GM10248 (cell line): ENCODE measurements around the gene EYA4.

Source experiments
- CTCF ChIA-PET: fragments of 300-600 bp; sonication (Branson Sonifier 250); formaldehyde crosslinking; extraction: SDS; loops from one replicate; lab custom pipeline; 2021; ENCODE audit warnings: antibody characterized with exemption; lab: Yijun Ruan, JAX
- POLR2A ChIA-PET: fragments of 350-650 bp; sonication (Branson Sonifier 250); formaldehyde crosslinking; extraction: SDS; loops from one replicate; lab custom pipeline; 2020; ENCODE audit warnings: antibody characterized with exemption; lab: Yijun Ruan, JAX
- DNase-seq: peaks from one replicate; pipeline ENCODE4 v3.0.0; 2012; ENCODE audit errors: extremely low spot score
- TF ChIP-seq, protein P1 (sequence below): IDR thresholded peaks from 2 replicates; pipeline ENCODE4 v1.5.1; 2012; ENCODE audit warnings: mild to moderate bottlenecking, low read depth; ENCODE audit errors: extremely low read depth, missing control alignments, control extremely low read depth

The EYA4 gene

GRCh38 chr6:133306931-133307330 is 65.8 kb downstream of the EYA4 start:
- TF ChIP-seq, protein P1, sequence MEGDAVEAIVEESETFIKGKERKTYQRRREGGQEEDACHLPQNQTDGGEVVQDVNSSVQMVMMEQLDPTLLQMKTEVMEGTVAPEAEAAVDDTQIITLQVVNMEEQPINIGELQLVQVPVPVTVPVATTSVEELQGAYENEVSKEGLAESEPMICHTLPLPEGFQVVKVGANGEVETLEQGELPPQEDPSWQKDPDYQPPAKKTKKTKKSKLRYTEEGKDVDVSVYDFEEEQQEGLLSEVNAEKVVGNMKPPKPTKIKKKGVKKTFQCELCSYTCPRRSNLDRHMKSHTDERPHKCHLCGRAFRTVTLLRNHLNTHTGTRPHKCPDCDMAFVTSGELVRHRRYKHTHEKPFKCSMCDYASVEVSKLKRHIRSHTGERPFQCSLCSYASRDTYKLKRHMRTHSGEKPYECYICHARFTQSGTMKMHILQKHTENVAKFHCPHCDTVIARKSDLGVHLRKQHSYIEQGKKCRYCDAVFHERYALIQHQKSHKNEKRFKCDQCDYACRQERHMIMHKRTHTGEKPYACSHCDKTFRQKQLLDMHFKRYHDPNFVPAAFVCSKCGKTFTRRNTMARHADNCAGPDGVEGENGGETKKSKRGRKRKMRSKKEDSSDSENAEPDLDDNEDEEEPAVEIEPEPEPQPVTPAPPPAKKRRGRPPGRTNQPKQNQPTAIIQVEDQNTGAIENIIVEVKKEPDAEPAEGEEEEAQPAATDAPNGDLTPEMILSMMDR = no peak
- DNase-seq = no peak
- POLR2A ChIA-PET = no interaction called here
- CTCF ChIA-PET = interaction anchor here (0.7 to 1.0 kb wide), 2 partner anchors 12 to 17 kb away, joined by 3 read pairs; no protein-coding TSS in a partner anchor

GRCh38 chr6:133309579-133309978 is 68.4 kb downstream of the EYA4 start:
- TF ChIP-seq, protein P1 = no peak
- ChIA-PET POLR2A (no interaction called here), CTCF (no interaction called here)

DNA sequence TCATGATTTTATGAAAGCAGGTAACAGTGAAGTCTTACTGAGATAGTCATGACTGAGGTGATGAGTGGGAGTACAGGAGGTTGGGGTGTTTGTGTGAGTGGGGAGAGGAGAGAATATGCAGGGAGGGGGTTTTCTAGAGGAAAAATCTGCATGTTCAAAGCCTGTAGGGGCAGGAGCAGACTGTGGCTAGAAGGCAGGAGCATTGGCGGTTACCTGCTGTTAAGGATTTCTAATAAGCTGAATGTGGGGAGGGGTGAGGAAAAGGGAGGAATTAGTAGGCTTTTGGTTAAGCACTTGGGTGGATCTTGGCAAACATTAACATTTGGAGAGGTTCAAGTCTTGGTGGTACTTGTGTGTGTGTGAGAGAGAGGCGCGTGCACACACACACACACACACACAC is 70.8 kb downstream of the EYA4 start:
- POLR2A ChIA-PET = no interaction called here
- CTCF ChIA-PET = interaction anchor here (0.6 to 2.9 kb wide), 3 partner anchors 9 to 570 kb away, joined by 3 to 13 read pairs (median 8); no protein-coding TSS in a partner anchor
- TF ChIP-seq, protein P1 = no peak
- DNase-seq = no peak

More at GRCh38 chr6:133309579-133309978, 68.4 kb downstream of the EYA4 start:
- no peak for DNase-seq

- no peak for DNase-seq
- POLR2A ChIA-PET = no interaction called here
- TF ChIP-seq, protein P1 = no peak
- CTCF ChIA-PET = interaction anchor here (2.2 to 2.9 kb wide), 2 partner anchors 10 kb away, joined by 8 to 13 read pairs; no protein-coding TSS in a partner anchor
Observed at GRCh38 chr6:133313068-133313467, 71.9 kb downstream of the EYA4 start.

DNA sequence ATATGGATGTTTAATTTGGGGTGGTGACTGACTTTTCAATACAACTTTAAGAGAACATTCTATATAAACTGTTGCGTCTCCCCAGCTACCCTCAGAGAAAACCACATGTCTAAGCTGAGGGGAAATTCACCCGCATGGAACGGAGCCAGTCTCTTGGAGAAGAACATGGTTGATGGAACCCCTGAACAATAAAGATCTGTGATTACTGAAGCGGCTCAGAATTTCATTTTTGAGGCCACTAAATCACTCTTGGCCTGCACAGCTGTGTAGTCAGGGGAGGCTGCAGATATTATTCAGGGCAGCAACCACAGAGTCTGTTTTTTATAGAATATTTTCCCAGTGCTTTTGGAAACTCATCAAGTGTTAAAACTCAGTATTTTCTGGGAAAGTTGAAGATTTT is 73.8 kb downstream of the EYA4 start:
- POLR2A ChIA-PET = no interaction called here
- CTCF ChIA-PET = no interaction called here
- TF ChIP-seq, protein P1 = no peak
- DNase-seq = no peak

- no peak for DNase-seq
- TF ChIP-seq, protein P1 = no peak
- POLR2A ChIA-PET = no interaction called here
- CTCF ChIA-PET = no interaction called here
Observed at GRCh38 chr6:133315811-133316210, 74.7 kb downstream of the EYA4 start.
